Esophagus muscularis mucosa (tissue), 4 donors: ENCODE data around the gene LAMTOR5.

Experiments used
- EP300 ChIP-seq: sonication (generic); formaldehyde crosslinking; IDR thresholded peaks from one replicate; pipeline ENCODE4 v1.6.1; 2017; ENCODE audit warnings: antibody characterized with exemption
- POLR2A ChIP-seq: fragments of 450-650 bp; IDR thresholded peaks from one replicate; pipeline ENCODE4 v1.6.1; 2017; ENCODE audit warnings: antibody characterized with exemption, moderate library complexity, mild to moderate bottlenecking, low read depth
- POLR2AphosphoS5 ChIP-seq, 2 donors: sonication (generic); formaldehyde crosslinking; IDR thresholded peaks; one replicate each; pipeline ENCODE4 v1.6.1; 2017; ENCODE audit warnings: antibody characterized with exemption in 2 of 2
- TF ChIP-seq, protein P1 (sequence below), 3 experiments: fragments of 200-600 bp in 2 of 3; fragments of 450-650 bp in 1 of 3; sonication (generic) in 2 of 3; IDR thresholded peaks; one replicate each; pipeline ENCODE4 v1.5.1; 2017 to 2019; ENCODE audit warnings: antibody characterized with exemption in 3 of 3, mild to moderate bottlenecking in 2 of 3, moderate library complexity in 1 of 3

DNA sequence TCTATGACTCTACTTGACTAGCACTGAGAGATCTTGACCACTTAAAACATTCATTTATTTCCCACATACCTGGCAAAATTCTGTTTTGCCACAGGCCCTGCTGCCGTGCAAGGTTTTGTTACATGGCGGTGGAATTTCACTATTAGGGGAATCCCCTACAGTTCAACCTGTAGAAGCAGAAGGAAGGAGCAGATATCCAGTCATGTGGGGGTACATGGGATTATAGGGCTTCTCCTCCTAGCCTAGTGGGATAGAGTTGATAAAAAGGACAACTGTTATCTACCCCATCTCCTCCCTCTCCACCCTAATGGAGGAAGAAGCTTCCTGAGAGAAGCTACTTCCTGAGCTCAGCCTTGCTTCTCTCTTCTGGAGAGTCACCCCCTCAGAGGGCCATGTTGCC lies 25.7 kb upstream of the LAMTOR5 start:
- no peak for TF ChIP-seq POLR2AphosphoS5 (IDR thresholded peaks at IDR 0.05)
- TF ChIP-seq EP300 = no peak
- TF ChIP-seq, protein P1, sequence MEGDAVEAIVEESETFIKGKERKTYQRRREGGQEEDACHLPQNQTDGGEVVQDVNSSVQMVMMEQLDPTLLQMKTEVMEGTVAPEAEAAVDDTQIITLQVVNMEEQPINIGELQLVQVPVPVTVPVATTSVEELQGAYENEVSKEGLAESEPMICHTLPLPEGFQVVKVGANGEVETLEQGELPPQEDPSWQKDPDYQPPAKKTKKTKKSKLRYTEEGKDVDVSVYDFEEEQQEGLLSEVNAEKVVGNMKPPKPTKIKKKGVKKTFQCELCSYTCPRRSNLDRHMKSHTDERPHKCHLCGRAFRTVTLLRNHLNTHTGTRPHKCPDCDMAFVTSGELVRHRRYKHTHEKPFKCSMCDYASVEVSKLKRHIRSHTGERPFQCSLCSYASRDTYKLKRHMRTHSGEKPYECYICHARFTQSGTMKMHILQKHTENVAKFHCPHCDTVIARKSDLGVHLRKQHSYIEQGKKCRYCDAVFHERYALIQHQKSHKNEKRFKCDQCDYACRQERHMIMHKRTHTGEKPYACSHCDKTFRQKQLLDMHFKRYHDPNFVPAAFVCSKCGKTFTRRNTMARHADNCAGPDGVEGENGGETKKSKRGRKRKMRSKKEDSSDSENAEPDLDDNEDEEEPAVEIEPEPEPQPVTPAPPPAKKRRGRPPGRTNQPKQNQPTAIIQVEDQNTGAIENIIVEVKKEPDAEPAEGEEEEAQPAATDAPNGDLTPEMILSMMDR (IDR thresholded peaks at IDR 0.05) = no peak
- TF ChIP-seq POLR2A = no peak
